Upper lobe of left lung (tissue), 4 donors: ENCODE results near the gene MEG3.

ENCODE experiments used
- POLR2A ChIP-seq, 4 donors: fragments of 450-650 bp; IDR thresholded peaks; one replicate each; pipeline ENCODE4 v1.5.1; 2016 to 2017; ENCODE audit warnings: antibody characterized with exemption in 4 of 4, mild to moderate bottlenecking in 2 of 4
- POLR2AphosphoS5 ChIP-seq, 2 donors: sonication (generic); formaldehyde crosslinking; IDR thresholded peaks; one replicate each; pipeline ENCODE4 v1.5.1; 2017; ENCODE audit warnings: antibody characterized with exemption in 2 of 2
- TF ChIP-seq, protein P1 (sequence below), 6 experiments: fragments of 450-650 bp in 4 of 6; fragments of 200-600 bp in 2 of 6; sonication (generic) in 2 of 6; IDR thresholded peaks; one replicate each; pipeline ENCODE4 v1.5.1; 2016 to 2019; ENCODE audit warnings: antibody characterized with exemption in 6 of 6

GRCh38 chr14:100784523-100785337 is 41.2 kb upstream of the MEG3 start:
- TF ChIP-seq, protein P1, sequence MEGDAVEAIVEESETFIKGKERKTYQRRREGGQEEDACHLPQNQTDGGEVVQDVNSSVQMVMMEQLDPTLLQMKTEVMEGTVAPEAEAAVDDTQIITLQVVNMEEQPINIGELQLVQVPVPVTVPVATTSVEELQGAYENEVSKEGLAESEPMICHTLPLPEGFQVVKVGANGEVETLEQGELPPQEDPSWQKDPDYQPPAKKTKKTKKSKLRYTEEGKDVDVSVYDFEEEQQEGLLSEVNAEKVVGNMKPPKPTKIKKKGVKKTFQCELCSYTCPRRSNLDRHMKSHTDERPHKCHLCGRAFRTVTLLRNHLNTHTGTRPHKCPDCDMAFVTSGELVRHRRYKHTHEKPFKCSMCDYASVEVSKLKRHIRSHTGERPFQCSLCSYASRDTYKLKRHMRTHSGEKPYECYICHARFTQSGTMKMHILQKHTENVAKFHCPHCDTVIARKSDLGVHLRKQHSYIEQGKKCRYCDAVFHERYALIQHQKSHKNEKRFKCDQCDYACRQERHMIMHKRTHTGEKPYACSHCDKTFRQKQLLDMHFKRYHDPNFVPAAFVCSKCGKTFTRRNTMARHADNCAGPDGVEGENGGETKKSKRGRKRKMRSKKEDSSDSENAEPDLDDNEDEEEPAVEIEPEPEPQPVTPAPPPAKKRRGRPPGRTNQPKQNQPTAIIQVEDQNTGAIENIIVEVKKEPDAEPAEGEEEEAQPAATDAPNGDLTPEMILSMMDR (IDR thresholded peaks at IDR 0.05), result no peak
- TF ChIP-seq POLR2A (IDR thresholded peaks at IDR 0.05), result no peak
- TF ChIP-seq POLR2AphosphoS5 (IDR thresholded peaks at IDR 0.05), result no peak
